ENCODE measurements around the gene CYP26C1. TPM values are rescaled to one million over a fixed set of nuclear protein-coding genes. Genes with fewer than 3 reads are reported as not detected.

Gene CYP26C1
- total RNA-seq, 1 experiment from 2014 or later, result 0.46 TPM

DNA sequence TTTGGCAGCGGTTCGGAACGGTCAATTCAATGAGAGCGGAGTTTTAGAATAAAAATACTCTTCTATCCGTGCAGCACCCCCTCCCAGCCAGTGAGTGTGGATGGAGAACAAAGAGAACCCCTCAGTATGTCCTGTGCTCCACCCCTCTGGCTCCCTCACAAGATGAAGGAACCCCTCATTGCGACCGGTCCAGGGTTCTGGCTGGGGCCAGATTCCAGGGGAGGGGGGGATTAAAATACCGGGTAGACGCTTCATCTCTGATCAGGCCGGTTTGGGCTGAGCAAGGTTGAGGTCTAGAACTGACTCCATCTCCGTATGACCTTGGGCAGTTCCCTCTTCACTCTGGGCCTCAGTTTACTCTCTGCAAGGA, 5.9 kb downstream of the CYP26C1 start:
- H3K27ac ChIP-seq, result no peak overlapping the region
- no peaks in the 10 kb centered on the region for H3F3A ChIP-seq (ENCODE audit: insufficient read depth, low read depth)
- CTCF ChIA-PET, result no interaction called here
- no TSS peak for BruUV-seq (replicated peaks)
- no peaks in the 10 kb centered on the region for H3K79me2 ChIP-seq (ENCODE audit: low read depth)
- H2AFZ ChIP-seq, result no peak overlapping the region
- intact Hi-C loops (cut with micrococcal nuclease; ENCODE audit: unreplicated experiment), result no loop called here
- H3K9me3 ChIP-seq (ENCODE audit: insufficient read depth, low read depth), result no peaks in the 10 kb centered on the region
- H3K4me2 ChIP-seq, result no peak overlapping the region
- no peaks in the 10 kb centered on the region for H3K36me3 ChIP-seq (ENCODE audit: low read depth)
- no peak for DNase-seq
- peaks cover 13% of the 10 kb centered on the region; the same call in 1 of the 2 replicates for H3K4me1 ChIP-seq (replicated peaks; ENCODE audit: insufficient read depth)
- POLR2A ChIA-PET (ENCODE audit: unreplicated experiment), result no interaction called here
- no peak overlapping the region for H3K4me3 ChIP-seq
- TF ChIP-seq EZH2 (IDR thresholded peaks at IDR 0.05; ENCODE audit: low read depth), result no peak
- no peak for TF ChIP-seq CTCF (conservative IDR thresholded peaks at IDR 0.05)
- H4K20me1 ChIP-seq (ENCODE audit: insufficient read depth), result no peaks in the 10 kb centered on the region
- H3K27me3 ChIP-seq (ENCODE audit: insufficient read depth, low read depth), result no peaks in the 10 kb centered on the region
- no peaks in the 10 kb centered on the region for H3K9me2 ChIP-seq (ENCODE audit: insufficient read depth)

DNA sequence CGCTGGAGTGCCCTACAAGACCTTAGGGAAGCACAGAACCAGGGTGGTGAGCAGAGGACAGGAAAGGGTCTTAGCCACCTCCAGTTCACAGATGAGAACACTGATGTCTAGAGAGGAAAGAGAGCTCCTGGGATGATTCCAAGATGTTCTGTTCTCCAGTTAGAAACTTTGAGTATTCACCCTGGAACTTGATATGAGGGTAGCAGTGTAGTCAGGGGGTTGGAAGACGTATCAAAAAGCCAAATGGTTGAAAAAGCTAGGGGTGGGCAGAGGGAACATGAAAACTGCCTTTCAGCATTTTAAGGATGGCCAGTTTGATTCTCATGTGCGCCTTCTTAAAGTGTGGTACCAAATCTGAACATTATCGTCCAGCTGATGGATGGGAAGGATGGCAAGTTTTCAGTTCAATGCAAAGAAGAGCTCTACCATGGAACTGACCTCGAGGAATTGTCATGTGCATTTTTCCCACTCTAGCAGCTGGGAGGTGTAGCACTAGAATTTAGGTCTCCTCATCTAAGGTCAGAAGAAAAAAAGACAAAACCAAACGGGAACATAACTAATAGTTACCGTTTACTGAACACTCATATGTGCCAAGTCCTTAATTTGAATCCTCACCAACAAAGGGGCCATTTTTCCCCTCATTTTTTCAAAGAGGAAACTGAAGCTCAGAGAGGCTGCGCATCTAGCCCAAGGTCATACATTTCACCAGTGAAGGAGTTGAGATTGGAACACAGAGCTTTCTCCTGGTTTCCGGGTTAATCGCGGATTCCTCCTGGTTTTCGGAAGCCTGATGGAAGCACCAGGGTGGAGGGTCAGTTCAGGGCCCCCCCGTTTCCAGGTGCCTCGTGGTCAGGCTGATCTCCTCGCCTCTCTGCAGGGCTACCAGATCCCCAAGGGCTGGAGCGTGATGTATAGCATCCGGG, 7.1 kb downstream of the CYP26C1 start:
- CTCF ChIA-PET, result no interaction called here
- no peak for DNase-seq

More for the DNA sequence above, 7.1 kb downstream of the CYP26C1 start:
- H2AFZ ChIP-seq, result no peak overlapping the region
- peaks cover 15% of the 10 kb centered on the region; the same call in 1 of the 2 replicates for H3K4me1 ChIP-seq (replicated peaks; ENCODE audit: insufficient read depth)
- intact Hi-C loops (cut with micrococcal nuclease; ENCODE audit: unreplicated experiment), result no loop called here
- no peak overlapping the region for H3K4me2 ChIP-seq
- H3K9me3 ChIP-seq (ENCODE audit: insufficient read depth, low read depth), result no peaks in the 10 kb centered on the region
- no peaks in the 10 kb centered on the region for H3K9me2 ChIP-seq (ENCODE audit: insufficient read depth)
- POLR2A ChIA-PET (ENCODE audit: unreplicated experiment), result no interaction called here
- no peaks in the 10 kb centered on the region for H3K36me3 ChIP-seq (ENCODE audit: low read depth)
- no peaks in the 10 kb centered on the region for H3K27me3 ChIP-seq (ENCODE audit: insufficient read depth, low read depth)
- H3F3A ChIP-seq (ENCODE audit: insufficient read depth, low read depth), result no peaks in the 10 kb centered on the region
- no TSS peak for BruUV-seq (replicated peaks)
- H3K79me2 ChIP-seq (ENCODE audit: low read depth), result no peaks in the 10 kb centered on the region
- no peak overlapping the region for H3K27ac ChIP-seq
- H4K20me1 ChIP-seq (ENCODE audit: insufficient read depth), result no peaks in the 10 kb centered on the region
- TF ChIP-seq EZH2 (IDR thresholded peaks at IDR 0.05; ENCODE audit: low read depth) (no peak), CTCF (conservative IDR thresholded peaks at IDR 0.05) (no peak)
- no peak overlapping the region for H3K4me3 ChIP-seq

Measured in PC-9 (cell line).